Endothelial cell of umbilical vein (primary cell): ENCODE measurements around the gene SPACA7. TPM values are rescaled to one million over a fixed set of nuclear protein-coding genes. Genes with fewer than 3 reads are reported as not detected.

Source experiments
- BruUV-seq: library from RNA; stranded (reverse); fragments of 400-500 nt; replicated peaks from 2 replicates; lab custom pipeline; 2021; lab: Mats Ljungman, UMichigan
- CTCF ChIA-PET: fragments of 300-600, 350-600 bp; sonication (Branson Sonifier 250); formaldehyde crosslinking; loops from one replicate; lab custom pipeline; 2021; ENCODE audit warnings: antibody characterized with exemption, inconsistent platforms; lab: Charles Lee
- POLR2A ChIA-PET: fragments of 300-600, 350-600 bp; sonication (Branson Sonifier 250); formaldehyde crosslinking; loops from one replicate; lab custom pipeline; 2021; ENCODE audit warnings: antibody characterized with exemption, inconsistent platforms; lab: Charles Lee
- DNase-seq: peaks from one replicate; pipeline ENCODE4 v3.0.0-alpha.2; 2011; ENCODE audit warnings: low read depth, low spot score
- FAIRE-seq: peaks from 2 replicates; lab custom pipeline; 2011; peaks lifted over from hg19 to GRCh38; lab: Jason Lieb, UNC
- H2AFZ ChIP-seq: 2 replicates; pipeline ENCODE4 v1.6.0; 2012; ENCODE audit warnings: low read depth, low read length, control low read depth, inconsistent platforms
- H3K27ac ChIP-seq: 2 replicates; pipeline ENCODE4 v1.5.1; 2011; ENCODE audit warnings: low read depth, mild to moderate bottlenecking, control low read depth, low read length, moderate library complexity; ENCODE audit not compliant: insufficient read depth
- H3K27me3 ChIP-seq, 2 experiments: 2 replicates each; pipeline versions ENCODE4 v1.6.0 to v1.6.1; 2011; ENCODE audit warnings: low read length in 2 of 2, mixed read lengths in 1 of 2; ENCODE audit not compliant: control insufficient read depth in 2 of 2, insufficient read depth in 2 of 2
- H3K36me3 ChIP-seq, 2 experiments: 2 replicates in 1 of 2; 3 replicates in 1 of 2; pipeline ENCODE4 v1.5.1; 2011; ENCODE audit warnings: low read length in 2 of 2, mild to moderate bottlenecking in 1 of 2, moderate library complexity in 1 of 2; ENCODE audit not compliant: control insufficient read depth in 2 of 2, insufficient read depth in 2 of 2; ENCODE audit errors: extremely low read depth in 1 of 2
- H3K4me1 ChIP-seq: 3 replicates; pipeline ENCODE4 v1.5.1; 2011; ENCODE audit warnings: mild to moderate bottlenecking, low read length; ENCODE audit not compliant: control insufficient read depth, insufficient read depth; ENCODE audit errors: extremely low read depth
- H3K4me2 ChIP-seq: 2 replicates; pipeline ENCODE4 v1.6.1; 2011; ENCODE audit warnings: low read length, control low read depth, mixed read lengths; ENCODE audit not compliant: insufficient read depth
- H3K4me3 ChIP-seq, 3 experiments: fragments of 200-600 bp in 1 of 3; sonication (generic), shearing (Covaris generic) in 1 of 3; replicated peaks in 1 of 3; 2 replicates each; pipeline ENCODE4 v1.5.1; 2011 to 2016; ENCODE audit warnings: control low read depth in 3 of 3, low read length in 3 of 3, mild to moderate bottlenecking in 2 of 3, inconsistent platforms in 1 of 3, low read depth in 1 of 3, moderate library complexity in 1 of 3; ENCODE audit not compliant: insufficient read depth in 1 of 3
- H3K79me2 ChIP-seq: 2 replicates; pipeline ENCODE4 v1.6.0; 2012; ENCODE audit warnings: low read length, inconsistent platforms; ENCODE audit not compliant: control insufficient read depth, insufficient read depth
- H3K9ac ChIP-seq: replicated peaks from 2 replicates; pipeline ENCODE3; 2011; ENCODE audit warnings: low read length, control low read depth; ENCODE audit not compliant: insufficient read depth; ENCODE audit errors: extremely low read depth
- H3K9me1 ChIP-seq: replicated peaks from 3 replicates; pipeline ENCODE4 v1.6.0; 2011; ENCODE audit warnings: mild to moderate bottlenecking, low read length; ENCODE audit not compliant: control insufficient read depth, insufficient read depth; ENCODE audit errors: extremely low read depth
- H3K9me3 ChIP-seq: replicated peaks from 2 replicates; pipeline ENCODE4 v1.5.1; 2012; ENCODE audit warnings: low read length, inconsistent platforms; ENCODE audit not compliant: control insufficient read depth, insufficient read depth
- H4K20me1 ChIP-seq: replicated peaks from 2 replicates; pipeline ENCODE3; 2011; ENCODE audit warnings: mild to moderate bottlenecking, low read length; ENCODE audit not compliant: control insufficient read depth, insufficient read depth; ENCODE audit errors: extremely low read depth
- EZH2 ChIP-seq: IDR thresholded peaks from 2 replicates; pipeline ENCODE4 v1.6.1; 2012; ENCODE audit warnings: borderline replicate concordance, low read depth, mild to moderate bottlenecking, moderate library complexity, low read length, inconsistent platforms; ENCODE audit not compliant: severe bottlenecking
- FOS ChIP-seq: IDR thresholded peaks from 2 replicates; pipeline ENCODE4 v1.6.1; 2011; ENCODE audit warnings: mild to moderate bottlenecking, low read length, moderate library complexity, borderline replicate concordance; ENCODE audit not compliant: insufficient read depth
- GATA2 ChIP-seq: IDR thresholded peaks from 2 replicates; pipeline ENCODE4 v1.7.0; 2011; ENCODE audit warnings: low read depth, mild to moderate bottlenecking, moderate library complexity, mixed read lengths, low read length; ENCODE audit not compliant: insufficient read length, insufficient read depth
- JUN ChIP-seq: IDR thresholded peaks from 2 replicates; pipeline ENCODE4 v1.6.1; 2011; ENCODE audit warnings: borderline replicate concordance, low read depth; ENCODE audit not compliant: insufficient read length, insufficient read depth
- MYC ChIP-seq: IDR thresholded peaks from one replicate; pipeline ENCODE4 v1.6.1; 2011; ENCODE audit warnings: mild to moderate bottlenecking, low read depth, low read length
- POLR2A ChIP-seq: IDR thresholded peaks from 2 replicates; pipeline ENCODE4 v1.6.1; 2012; ENCODE audit warnings: low read depth, mild to moderate bottlenecking, control low read depth, low read length
- POLR2AphosphoS5 ChIP-seq: IDR thresholded peaks from 2 replicates; pipeline ENCODE4 v1.6.1; 2012; ENCODE audit warnings: low read depth, mild to moderate bottlenecking, control low read depth, low read length, moderate library complexity; ENCODE audit not compliant: insufficient read depth
- dilution Hi-C: fragments of 300-500 bp; cut with MboI; formaldehyde crosslinking; loops from one replicate; pipeline ENCODE4 v1.15.0; 2019; ENCODE audit warnings: low sequenced_read_pairs; ENCODE audit not compliant: extremely low pct_ligation_motif_present
- intact Hi-C: fragments of 100-400 bp; cut with micrococcal nuclease; formaldehyde crosslinking; loops from one replicate; pipeline ENCODE4 v1.10.0; 2022
- polyA plus RNA-seq, 4 experiments: library from polyadenylated mRNA; depleted of rRNA in 3 of 4; stranded (reverse) in 3 of 4; unstranded in 1 of 4; fragments of >200 nt; gene quantifications; 2 replicates each; pipeline versions ENCODE4 v1.2.1 to v1.2.3, GENCODE V29; 2011 to 2012; ENCODE audit warnings: missing spikeins in 1 of 4
- total RNA-seq: library from RNA; stranded (reverse); gene quantifications from 2 replicates; pipeline ENCODE4 v1.2.3, GENCODE V29; 2021
- TF ChIP-seq, protein P1 (sequence below), 2 donors: IDR thresholded peaks; 1 replicate in 1 of 2; 2 replicates in 1 of 2; pipeline ENCODE4 v1.5.1; 2011; ENCODE audit warnings: low read length in 2 of 2, mild to moderate bottlenecking in 2 of 2, moderate library complexity in 2 of 2, control low read depth in 1 of 2, inconsistent platforms in 1 of 2, low read depth in 1 of 2; ENCODE audit not compliant: insufficient read depth in 1 of 2; ENCODE audit errors: extremely low read depth in 1 of 2
- TF ChIP-seq, protein P2 (sequence below): IDR thresholded peaks from 2 replicates; pipeline ENCODE4 v1.6.1; 2011; ENCODE audit not compliant: insufficient read depth, insufficient read length

SPACA7 gene
- total and polyA plus RNA-seq, 2 donors (not counting 3 experiments of a cell fraction or from before 2014, with no cell fraction given) = not detected

DNA sequence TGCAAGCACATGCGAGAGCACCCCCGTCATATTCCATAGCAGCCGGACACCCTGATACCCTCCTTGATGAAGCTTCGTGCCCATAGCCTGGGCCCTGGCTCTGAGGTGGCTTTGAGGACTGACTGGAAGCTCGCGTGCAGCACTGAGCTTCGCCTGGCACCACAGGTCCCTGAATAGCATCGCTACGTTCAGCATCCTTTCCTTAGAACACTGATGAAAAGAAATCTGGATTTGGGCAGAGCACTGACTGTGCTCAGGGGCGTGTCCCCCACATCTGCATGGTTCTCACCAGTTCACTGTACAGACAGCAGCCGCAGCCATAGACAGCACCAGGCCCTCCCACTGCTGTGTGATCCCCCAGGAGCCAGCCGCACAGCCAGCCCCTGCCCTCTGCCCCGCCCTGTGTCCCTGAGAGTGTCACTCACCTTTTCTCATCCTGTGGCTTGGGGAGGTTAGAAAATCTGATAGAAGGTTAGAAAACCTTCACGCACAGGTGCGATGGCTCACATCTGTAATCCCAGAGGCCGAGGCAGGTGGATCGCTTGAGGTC lies 49.3 kb upstream of the SPACA7 start:
- Histone ChIP-seq H3K9me1 (no peaks in the 10 kb centered on the region), H3K4me3 (no peak overlapping the region), H3K4me1 (no peaks in the 10 kb centered on the region), H2AFZ (no peak overlapping the region), H3K79me2 (no peaks in the 10 kb centered on the region), H4K20me1 (no peaks in the 10 kb centered on the region), H3K9me3 (no peaks in the 10 kb centered on the region), H3K4me2 (no peak overlapping the region), H3K36me3 (no peaks in the 10 kb centered on the region), H3K27me3 (peaks cover 0 to 4% of the 10 kb centered on the region in 2 experiments), H3K27ac (no peak overlapping the region), H3K9ac (no peak overlapping the region)
- ChIA-PET CTCF (no interaction called here), POLR2A (no interaction called here)
- dilution Hi-C loops (no loop called here), intact Hi-C loops (no loop called here)
- DNase-seq (no peak), FAIRE-seq (no peak)
- no TSS peak for BruUV-seq
- TF ChIP-seq POLR2A (no peak), POLR2AphosphoS5 (no peak), MYC (no peak), JUN (no peak), EZH2 (no peak), FOS (no peak), GATA2 (no peak)
- TF ChIP-seq, protein P1, sequence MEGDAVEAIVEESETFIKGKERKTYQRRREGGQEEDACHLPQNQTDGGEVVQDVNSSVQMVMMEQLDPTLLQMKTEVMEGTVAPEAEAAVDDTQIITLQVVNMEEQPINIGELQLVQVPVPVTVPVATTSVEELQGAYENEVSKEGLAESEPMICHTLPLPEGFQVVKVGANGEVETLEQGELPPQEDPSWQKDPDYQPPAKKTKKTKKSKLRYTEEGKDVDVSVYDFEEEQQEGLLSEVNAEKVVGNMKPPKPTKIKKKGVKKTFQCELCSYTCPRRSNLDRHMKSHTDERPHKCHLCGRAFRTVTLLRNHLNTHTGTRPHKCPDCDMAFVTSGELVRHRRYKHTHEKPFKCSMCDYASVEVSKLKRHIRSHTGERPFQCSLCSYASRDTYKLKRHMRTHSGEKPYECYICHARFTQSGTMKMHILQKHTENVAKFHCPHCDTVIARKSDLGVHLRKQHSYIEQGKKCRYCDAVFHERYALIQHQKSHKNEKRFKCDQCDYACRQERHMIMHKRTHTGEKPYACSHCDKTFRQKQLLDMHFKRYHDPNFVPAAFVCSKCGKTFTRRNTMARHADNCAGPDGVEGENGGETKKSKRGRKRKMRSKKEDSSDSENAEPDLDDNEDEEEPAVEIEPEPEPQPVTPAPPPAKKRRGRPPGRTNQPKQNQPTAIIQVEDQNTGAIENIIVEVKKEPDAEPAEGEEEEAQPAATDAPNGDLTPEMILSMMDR (IDR thresholded peaks at IDR 0.05; ENCODE audit: extremely low read depth in 1 of 2, insufficient read depth in 1 of 2, low read depth in 1 of 2, low read length in 2 of 2) = no peak
- TF ChIP-seq, protein P2, sequence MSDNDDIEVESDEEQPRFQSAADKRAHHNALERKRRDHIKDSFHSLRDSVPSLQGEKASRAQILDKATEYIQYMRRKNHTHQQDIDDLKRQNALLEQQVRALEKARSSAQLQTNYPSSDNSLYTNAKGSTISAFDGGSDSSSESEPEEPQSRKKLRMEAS = no peak
